Transverse colon (tissue), 4 donors: ENCODE measurements around the gene FAM131C. TPM values are rescaled to one million over a fixed set of nuclear protein-coding genes. Genes with fewer than 3 reads are reported as not detected.
"Not testable (repeated sequence)": the region's sequence is repeated elsewhere in the genome, so short reads cannot be mapped to it uniquely, and the experiment has no call there.

Experiments
- DNase-seq: peaks from one replicate; pipeline ENCODE4 v3.0.0-alpha.2; 2019
- H3K27ac ChIP-seq, 4 donors: fragments of 200-600 bp; sonication (generic); 2 replicates each; pipeline ENCODE4 v1.5.1; 2016 to 2018; ENCODE audit warnings: inconsistent platforms in 4 of 4
- H3K27me3 ChIP-seq: fragments of 200-600 bp; sonication (generic); 2 replicates; pipeline ENCODE4 v1.5.1; 2017; ENCODE audit warnings: inconsistent platforms
- H3K36me3 ChIP-seq, 4 donors: fragments of 200-600 bp; sonication (generic); 2 replicates each; pipeline ENCODE4 v1.5.1; 2017 to 2019; ENCODE audit warnings: inconsistent platforms in 4 of 4
- H3K4me1 ChIP-seq, 4 donors: fragments of 200-600 bp; sonication (generic); 2 replicates each; pipeline ENCODE4 v1.5.1; 2017 to 2020; ENCODE audit warnings: inconsistent platforms in 4 of 4
- H3K4me3 ChIP-seq, 4 donors: fragments of 200-600 bp; sonication (generic); 1 replicate in 1 of 4; 2 replicates in 3 of 4; pipeline versions ENCODE4 v1.5.1 to v1.6.1; 2017 to 2019; ENCODE audit warnings: inconsistent platforms in 4 of 4
- H3K9me3 ChIP-seq, 2 donors: fragments of 200-600 bp; sonication (generic); 2 replicates each; pipeline ENCODE4 v1.5.1; 2017 to 2019; ENCODE audit warnings: inconsistent platforms in 2 of 2
- EP300 ChIP-seq: sonication (generic); formaldehyde crosslinking; IDR thresholded peaks from one replicate; pipeline ENCODE4 v1.6.1; 2017; ENCODE audit warnings: antibody characterized with exemption, low read depth
- POLR2A ChIP-seq: fragments of 450-650 bp; IDR thresholded peaks from one replicate; pipeline ENCODE4 v1.6.1; 2016; ENCODE audit warnings: antibody characterized with exemption, mild to moderate bottlenecking, moderate library complexity
- POLR2AphosphoS5 ChIP-seq, 3 donors: sonication (generic); formaldehyde crosslinking; IDR thresholded peaks; one replicate each; pipeline ENCODE4 v1.6.1; 2016; ENCODE audit warnings: antibody characterized with exemption in 3 of 3
- WGBS, 2 donors: methylation state at CpG; one replicate each; pipeline ENCODE4 v1.1.5; 2018; ENCODE audit warnings: low coverage in 1 of 2; 5-methylcytosine and 5-hydroxymethylcytosine counted together
- in situ Hi-C, 4 donors: fragments of 200-750 bp; cut with MboI; loops; one replicate each; pipeline versions ENCODE4 v1.15.0 to v1.15.1; 2017; ENCODE audit warnings: low sequenced_read_pairs in 3 of 4, low pct_ligation_motif_present in 1 of 4, low pct_unique_long_range_greater_than_20kb in 1 of 4
- intact Hi-C: fragments of 100-400 bp; cut with DNase I; formaldehyde crosslinking; loops from one replicate; pipeline ENCODE4 v1.15.1; 2023; ENCODE audit warnings: low total_unique reads
- total RNA-seq, 4 donors: library from RNA; depleted of rRNA; stranded (reverse); fragments of >200 nt; gene quantifications; one replicate each; pipeline ENCODE4 v1.1.0, GENCODE V29; 2016
- TF ChIP-seq, protein P1 (sequence below), 5 experiments: fragments of 200-600 bp in 3 of 5; fragments of 450-650 bp in 2 of 5; sonication (generic) in 3 of 5; IDR thresholded peaks; 1 replicate in 2 of 5; 2 replicates in 3 of 5; pipeline ENCODE4 v1.5.1; 2016 to 2017; ENCODE audit warnings: antibody characterized with exemption in 5 of 5, inconsistent platforms in 3 of 5, mild to moderate bottlenecking in 2 of 5, moderate library complexity in 1 of 5

Gene FAM131C
- total RNA-seq, 4 donors from 2014 or later, result 1.2 TPM; not detected in 3

DNA sequence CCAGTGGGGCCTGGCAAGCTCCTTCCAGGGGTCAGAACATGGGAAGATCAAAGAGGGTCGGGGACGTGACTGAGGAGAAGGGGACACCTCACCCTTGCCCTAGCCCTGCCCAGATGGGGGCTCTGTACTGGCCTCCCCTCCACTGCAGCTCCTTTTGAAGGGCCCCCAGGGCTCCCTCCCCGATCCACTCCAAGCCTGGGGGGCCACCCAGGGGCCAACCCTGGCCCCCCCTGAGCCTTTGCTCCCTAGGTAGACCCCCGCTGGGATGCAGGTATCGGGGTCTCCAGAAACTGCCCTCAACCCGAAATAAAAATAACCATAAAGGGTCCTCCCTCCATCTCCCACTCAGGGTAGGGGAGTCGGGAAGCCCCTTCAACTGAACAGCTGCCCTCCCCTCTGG is 37.4 kb upstream of the FAM131C start:
- no peaks in the 10 kb centered on the region for H3K27me3 ChIP-seq
- DNase-seq, result no peak
- H3K4me3 ChIP-seq, result no peak overlapping the region
- TF ChIP-seq, protein P1, sequence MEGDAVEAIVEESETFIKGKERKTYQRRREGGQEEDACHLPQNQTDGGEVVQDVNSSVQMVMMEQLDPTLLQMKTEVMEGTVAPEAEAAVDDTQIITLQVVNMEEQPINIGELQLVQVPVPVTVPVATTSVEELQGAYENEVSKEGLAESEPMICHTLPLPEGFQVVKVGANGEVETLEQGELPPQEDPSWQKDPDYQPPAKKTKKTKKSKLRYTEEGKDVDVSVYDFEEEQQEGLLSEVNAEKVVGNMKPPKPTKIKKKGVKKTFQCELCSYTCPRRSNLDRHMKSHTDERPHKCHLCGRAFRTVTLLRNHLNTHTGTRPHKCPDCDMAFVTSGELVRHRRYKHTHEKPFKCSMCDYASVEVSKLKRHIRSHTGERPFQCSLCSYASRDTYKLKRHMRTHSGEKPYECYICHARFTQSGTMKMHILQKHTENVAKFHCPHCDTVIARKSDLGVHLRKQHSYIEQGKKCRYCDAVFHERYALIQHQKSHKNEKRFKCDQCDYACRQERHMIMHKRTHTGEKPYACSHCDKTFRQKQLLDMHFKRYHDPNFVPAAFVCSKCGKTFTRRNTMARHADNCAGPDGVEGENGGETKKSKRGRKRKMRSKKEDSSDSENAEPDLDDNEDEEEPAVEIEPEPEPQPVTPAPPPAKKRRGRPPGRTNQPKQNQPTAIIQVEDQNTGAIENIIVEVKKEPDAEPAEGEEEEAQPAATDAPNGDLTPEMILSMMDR (IDR thresholded peaks at IDR 0.05), result no peak
- TF ChIP-seq POLR2A (no peak), EP300 (no peak), POLR2AphosphoS5 (IDR thresholded peaks at IDR 0.05) (no peak)
- no peak overlapping the region for H3K27ac ChIP-seq
- intact Hi-C loops (no loop called here), in situ Hi-C loops (no loop called here)
- no peaks in the 10 kb centered on the region for H3K36me3 ChIP-seq
- H3K4me1 ChIP-seq, result no peaks in the 10 kb centered on the region
- WGBS, 2 donors, result 89% methylated on average over 6 of the region's 7 CpGs; no CpG with 5 or more reads in 1 of the 2 donors
- peaks cover 6 to 7% of the 10 kb centered on the region in 2 donors for H3K9me3 ChIP-seq

DNA sequence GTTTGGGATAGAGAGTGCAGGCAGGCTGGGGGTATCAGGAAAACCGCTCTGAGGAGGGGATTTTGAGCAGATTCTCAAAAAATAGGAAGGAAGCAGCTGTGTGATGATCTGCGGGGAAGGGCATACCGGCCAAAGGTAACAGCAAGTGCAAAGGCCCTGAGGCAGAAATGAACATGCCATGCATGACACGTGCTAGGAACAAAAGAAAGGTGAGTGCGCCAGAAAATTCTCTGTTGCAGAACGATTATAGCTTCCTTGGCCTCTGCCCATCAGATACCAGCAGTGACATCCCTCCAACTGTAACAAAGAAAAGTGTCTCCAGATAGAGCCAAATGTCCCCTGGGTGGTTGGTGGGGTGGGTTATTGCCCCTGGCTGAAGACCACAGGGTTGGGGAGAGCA is 37.0 kb upstream of the FAM131C start:
- H3K4me3 ChIP-seq, result no peak overlapping the region
- H3K27me3 ChIP-seq, result no peaks in the 10 kb centered on the region
- DNase-seq, result no peak
- WGBS, 2 donors, result 85 to 87% methylated on average over 3 to 6 of the region's 6 CpGs
- H3K4me1 ChIP-seq, result no peaks in the 10 kb centered on the region
- H3K36me3 ChIP-seq, result no peaks in the 10 kb centered on the region
- in situ Hi-C loops, result no loop called here
- TF ChIP-seq, protein P1 (IDR thresholded peaks at IDR 0.05), result no peak
- no peak for TF ChIP-seq POLR2AphosphoS5 (IDR thresholded peaks at IDR 0.05)
- TF ChIP-seq POLR2A, result no peak
- no peak for TF ChIP-seq EP300
- no peak overlapping the region for H3K27ac ChIP-seq
- intact Hi-C loops, result no loop called here
- H3K9me3 ChIP-seq, result peaks cover 6 to 7% of the 10 kb centered on the region in 2 donors

DNA sequence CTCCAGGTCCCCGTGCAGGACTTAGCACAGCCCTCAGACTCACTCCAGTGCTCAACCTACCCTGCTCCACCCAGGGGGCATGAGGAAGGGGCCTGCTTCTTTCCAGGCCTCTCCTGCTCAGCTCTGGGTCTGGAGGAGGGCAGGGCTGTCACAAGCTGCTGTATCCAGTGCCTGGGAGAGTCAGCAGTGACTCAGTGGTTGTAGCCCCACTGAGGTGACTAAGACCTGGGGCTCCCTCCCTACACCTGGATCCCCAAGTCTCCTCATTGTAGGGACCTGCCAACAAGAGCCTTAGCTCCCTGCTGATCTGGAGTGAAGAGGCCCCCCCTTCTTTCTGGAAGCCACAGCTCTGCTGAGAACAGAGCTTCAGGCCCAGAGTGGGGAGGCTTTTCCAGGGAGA is 36.1 kb upstream of the FAM131C start:
- H3K4me3 ChIP-seq, result no peak overlapping the region
- H3K27ac ChIP-seq, result no peak overlapping the region
- WGBS, 2 donors, result 87% methylated on average over 1 of the region's 1 CpG; no CpG with 5 or more reads in 1 of the 2 donors
- H3K27me3 ChIP-seq, result no peaks in the 10 kb centered on the region
- H3K9me3 ChIP-seq, result peaks cover 6 to 7% of the 10 kb centered on the region in 2 donors
- in situ Hi-C loops (no loop called here), intact Hi-C loops (no loop called here)
- TF ChIP-seq, protein P1 (IDR thresholded peaks at IDR 0.05), result no peak
- no peak for TF ChIP-seq EP300
- no peak for TF ChIP-seq POLR2AphosphoS5 (IDR thresholded peaks at IDR 0.05)
- no peak for TF ChIP-seq POLR2A
- no peak for DNase-seq
- no peaks in the 10 kb centered on the region for H3K36me3 ChIP-seq
- H3K4me1 ChIP-seq, result no peaks in the 10 kb centered on the region

DNA sequence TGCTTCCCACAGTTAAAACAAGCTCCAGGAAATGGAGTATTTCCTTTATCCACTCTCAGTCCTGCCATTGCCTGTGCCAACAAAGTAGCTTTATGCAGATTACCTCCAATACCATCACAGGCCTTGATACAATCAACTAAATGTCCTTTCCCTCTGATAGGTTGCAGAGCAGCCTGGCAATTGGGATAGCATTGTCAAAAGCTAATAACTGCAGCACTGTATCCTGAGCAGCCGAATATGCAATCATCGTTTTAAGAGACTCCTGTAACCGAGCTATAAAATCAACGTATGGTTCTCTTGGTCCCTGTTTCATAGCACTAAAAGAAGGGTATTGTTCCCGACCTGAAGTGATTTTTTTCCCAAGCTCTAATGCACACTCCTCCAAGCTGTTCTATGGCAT is 33.6 kb upstream of the FAM131C start:
- intact Hi-C loops, in situ Hi-C loops, H3K4me1 ChIP-seq, H3K27me3 ChIP-seq, H3K4me3 ChIP-seq, H3K36me3 ChIP-seq, H3K27ac ChIP-seq, DNase-seq, H3K9me3 ChIP-seq: not testable (repeated sequence)
- 45 to 56% methylated on average over 5 of the region's 5 CpGs for WGBS, 2 donors

DNA sequence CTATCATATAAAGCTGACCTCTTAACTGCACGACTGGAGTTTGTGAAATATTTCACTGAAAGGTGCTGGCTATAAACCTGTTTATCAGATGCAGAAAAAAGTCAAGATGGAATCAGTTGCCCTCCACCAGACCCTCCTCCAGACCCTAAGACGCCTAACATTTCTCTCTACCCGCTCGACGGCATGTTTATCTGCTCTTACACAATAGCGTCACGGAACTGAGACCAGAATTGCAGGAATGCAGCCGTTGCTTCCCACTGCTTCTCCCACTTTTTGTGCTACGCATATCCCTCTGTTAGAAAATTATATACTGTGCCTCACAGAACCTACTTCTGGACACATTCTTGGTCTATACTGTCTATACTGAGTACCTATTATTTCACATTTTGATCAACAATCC is 28.2 kb upstream of the FAM131C start:
- TF ChIP-seq, protein P1 (IDR thresholded peaks at IDR 0.05), result no peak
- TF ChIP-seq POLR2AphosphoS5 (IDR thresholded peaks at IDR 0.05), result no peak
- TF ChIP-seq EP300, result no peak
- TF ChIP-seq POLR2A, result no peak
- no peaks in the 10 kb centered on the region for H3K4me1 ChIP-seq
- H3K4me3 ChIP-seq, result no peak overlapping the region
- H3K9me3 ChIP-seq, result no peaks in the 10 kb centered on the region
- intact Hi-C loops (no loop called here), in situ Hi-C loops (no loop called here)
- WGBS, 2 donors, result 54 to 63% methylated on average over 7 to 9 of the region's 9 CpGs
- no peak for DNase-seq
- H3K27me3 ChIP-seq, result no peaks in the 10 kb centered on the region
- H3K36me3 ChIP-seq, result no peaks in the 10 kb centered on the region
- no peak overlapping the region for H3K27ac ChIP-seq
